Epithelial cell of prostate (primary cell): ENCODE measurements around the gene TMEM212.
"Not testable (repeated sequence)": the region's sequence is repeated elsewhere in the genome, so short reads cannot be mapped to it uniquely, and the experiment has no call there.

Source experiments
- DNase-seq: peaks from one replicate; pipeline ENCODE4 v3.0.0-alpha.2; 2011; ENCODE audit warnings: low read depth, low spot score
- H3K27ac ChIP-seq: fragments of 450-650 bp; 2 replicates; pipeline ENCODE4 v1.5.1; 2017; ENCODE audit warnings: mild to moderate bottlenecking

The TMEM212 gene

GRCh38 chr3:171811913-171812335 lies 31.2 kb upstream of the TMEM212 start:
- H3K27ac ChIP-seq: peak overlapping the region; percentile 96
- DNase-seq: no peak

GRCh38 chr3:171812811-171813210 lies 30.3 kb upstream of the TMEM212 start:
- DNase-seq: no peak
- H3K27ac ChIP-seq: peak overlapping the region; percentile 96

GRCh38 chr3:171813278-171813896 lies 29.8 kb upstream of the TMEM212 start:
- DNase-seq: no peak

GRCh38 chr3:171813897-171814460 lies 29.2 kb upstream of the TMEM212 start:
- no peak overlapping the region for H3K27ac ChIP-seq
- no peak for DNase-seq

More at GRCh38 chr3:171813278-171813896, 29.8 kb upstream of the TMEM212 start:
- peak overlapping the region; percentile 96 for H3K27ac ChIP-seq

GRCh38 chr3:171814662-171815061 lies 28.5 kb upstream of the TMEM212 start:
- not testable (repeated sequence) for DNase-seq, H3K27ac ChIP-seq

- no peak for DNase-seq
- H3K27ac ChIP-seq: no peak overlapping the region
Measured at GRCh38 chr3:171815973-171816595, 27.1 kb upstream of the TMEM212 start.

GRCh38 chr3:171817074-171817800 lies 25.9 kb upstream of the TMEM212 start:
- DNase-seq: no peak
- H3K27ac ChIP-seq: no peak overlapping the region

GRCh38 chr3:171821044-171821443 lies 22.1 kb upstream of the TMEM212 start:
- H3K27ac ChIP-seq: no peak overlapping the region
- no peak for DNase-seq

- no peak for DNase-seq
Measured at GRCh38 chr3:171821778-171822358, 21.3 kb upstream of the TMEM212 start.

GRCh38 chr3:171822431-171823106 lies 20.6 kb upstream of the TMEM212 start:
- no peak overlapping the region for H3K27ac ChIP-seq
- DNase-seq: no peak

More at GRCh38 chr3:171821778-171822358, 21.3 kb upstream of the TMEM212 start:
- no peak overlapping the region for H3K27ac ChIP-seq

- no peak overlapping the region for H3K27ac ChIP-seq
- DNase-seq: no peak
Measured at GRCh38 chr3:171824116-171824515, 19.0 kb upstream of the TMEM212 start.

- no peak for DNase-seq
- H3K27ac ChIP-seq: no peak overlapping the region
Measured at GRCh38 chr3:171824824-171825221, 18.3 kb upstream of the TMEM212 start.

- no peak overlapping the region for H3K27ac ChIP-seq
- no peak for DNase-seq
Measured at GRCh38 chr3:171825222-171825828, 17.8 kb upstream of the TMEM212 start.

- no peak overlapping the region for H3K27ac ChIP-seq
- DNase-seq: no peak
Measured at GRCh38 chr3:171827385-171827784, 15.8 kb upstream of the TMEM212 start.

GRCh38 chr3:171827836-171828458 lies 15.2 kb upstream of the TMEM212 start:
- no peak overlapping the region for H3K27ac ChIP-seq
- no peak for DNase-seq

GRCh38 chr3:171828902-171829770 lies 14.0 kb upstream of the TMEM212 start:
- no peak for DNase-seq
- H3K27ac ChIP-seq: no peak overlapping the region

- no peak for DNase-seq
- no peak overlapping the region for H3K27ac ChIP-seq
Measured at GRCh38 chr3:171829841-171830517, 13.2 kb upstream of the TMEM212 start.

GRCh38 chr3:171830518-171830875 lies 12.7 kb upstream of the TMEM212 start:
- no peak overlapping the region for H3K27ac ChIP-seq
- no peak for DNase-seq
